ENCODE results near the gene GNG7. TPM values are rescaled to one million over a fixed set of nuclear protein-coding genes. Genes with fewer than 3 reads are reported as not detected.
A peak's percentile ranks its signal among the peaks of the same experiment; 100 is the strongest.

The GNG7 gene
- polyA plus RNA-seq, 6 donors from 2014 or later: 49.1 to 72.0 (median 60.9) TPM

DNA sequence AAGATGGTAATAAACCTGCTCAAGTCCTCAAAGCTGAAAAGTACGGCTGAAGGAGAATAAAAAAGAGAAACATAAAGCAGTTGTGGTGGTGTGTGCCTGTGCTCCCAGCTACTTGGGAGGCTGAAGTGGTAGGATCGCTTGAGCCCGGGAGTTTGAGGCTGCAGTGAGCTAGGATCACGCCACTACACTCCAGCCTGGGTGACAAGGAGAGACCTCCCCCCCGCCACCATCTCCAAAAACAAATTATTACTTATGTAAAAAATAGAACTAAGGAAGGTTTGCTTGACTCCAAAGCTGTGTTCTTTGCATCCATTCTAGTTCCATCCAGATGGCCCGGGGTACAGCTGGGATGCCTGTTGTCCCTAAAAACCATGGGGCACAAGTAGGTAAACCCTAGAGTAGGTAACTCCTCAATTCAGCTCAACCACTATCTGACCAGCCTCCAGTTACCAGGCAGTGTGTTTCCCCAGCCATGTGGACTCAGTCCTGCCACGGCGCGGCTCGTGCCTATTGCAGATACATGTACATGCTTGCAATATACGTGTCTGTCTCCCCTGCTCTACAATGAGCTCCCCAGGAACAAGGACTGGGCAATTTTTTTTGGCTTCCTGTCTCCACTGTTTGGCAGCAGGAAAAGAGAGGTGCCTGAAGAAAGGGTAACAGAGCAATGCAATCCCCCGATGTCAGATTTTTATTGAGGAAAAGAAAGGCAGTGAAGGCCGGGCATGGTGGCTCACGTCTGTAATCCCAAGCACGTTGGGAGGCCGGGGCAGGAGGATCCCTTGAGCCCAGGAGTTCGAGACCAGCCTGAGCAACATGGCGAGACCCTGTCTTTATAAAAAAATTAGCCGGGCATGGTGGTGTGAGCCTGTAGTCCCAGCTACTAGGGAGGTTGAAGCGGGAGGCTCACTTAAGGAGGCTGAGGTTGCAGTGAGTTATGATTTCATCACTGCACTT lies 101.3 kb downstream of the GNG7 start:
- peak overlapping the region in 1 of 8 donors; percentile 24 for H3K4me3 Mint-ChIP-seq
- no peaks in the 10 kb centered on the region for H3K9me3 Mint-ChIP-seq
- ATAC-seq (ENCODE audit: low read depth in 2 of 2) (no peak), DNase-seq (no peak)
- peak overlapping the region in 4 of 6 donors; percentile 18 to 61 (median 38) for H3K27ac Mint-ChIP-seq
- no peaks in the 10 kb centered on the region for H3K27me3 Mint-ChIP-seq
- peaks cover 0 to 9% of the 10 kb centered on the region in 2 donors for H3K36me3 Mint-ChIP-seq
- H3K4me1 Mint-ChIP-seq: peaks cover 18 to 50% (median 18%) of the 10 kb centered on the region in 3 donors

DNA sequence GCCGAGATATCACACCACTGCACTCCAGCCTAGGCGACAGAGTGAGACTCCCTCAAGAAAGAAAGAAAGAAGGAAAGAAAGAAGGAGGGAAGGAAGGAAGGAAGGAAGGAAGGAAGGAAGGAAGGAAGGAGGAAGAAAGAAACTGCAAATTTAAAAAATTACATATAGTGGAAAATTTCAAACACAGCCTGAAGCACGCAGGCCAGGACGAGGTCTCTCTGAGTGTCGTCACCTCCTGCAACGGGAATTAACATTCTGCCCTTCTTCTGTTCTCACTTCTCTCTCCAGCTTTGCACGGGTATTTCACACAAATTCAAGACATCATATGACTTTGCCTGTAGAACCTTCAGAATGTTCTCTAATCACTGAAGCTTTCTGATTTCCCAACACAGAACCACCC lies 108.2 kb downstream of the GNG7 start:
- H3K4me1 Mint-ChIP-seq: peaks cover 45 to 48% (median 46%) of the 10 kb centered on the region in 3 donors
- peak overlapping the region in 5 of 6 donors; percentile 21 to 97 (median 66) for H3K27ac Mint-ChIP-seq
- no peaks in the 10 kb centered on the region for H3K9me3 Mint-ChIP-seq
- DNase-seq (no peak), ATAC-seq (ENCODE audit: low read depth in 2 of 2) (peak; percentile 22 to 28)
- peak overlapping the region in 2 of 8 donors; percentile 35 to 37 for H3K4me3 Mint-ChIP-seq
- peaks cover 11 to 12% of the 10 kb centered on the region in 2 donors for H3K36me3 Mint-ChIP-seq
- no peaks in the 10 kb centered on the region for H3K27me3 Mint-ChIP-seq

DNA sequence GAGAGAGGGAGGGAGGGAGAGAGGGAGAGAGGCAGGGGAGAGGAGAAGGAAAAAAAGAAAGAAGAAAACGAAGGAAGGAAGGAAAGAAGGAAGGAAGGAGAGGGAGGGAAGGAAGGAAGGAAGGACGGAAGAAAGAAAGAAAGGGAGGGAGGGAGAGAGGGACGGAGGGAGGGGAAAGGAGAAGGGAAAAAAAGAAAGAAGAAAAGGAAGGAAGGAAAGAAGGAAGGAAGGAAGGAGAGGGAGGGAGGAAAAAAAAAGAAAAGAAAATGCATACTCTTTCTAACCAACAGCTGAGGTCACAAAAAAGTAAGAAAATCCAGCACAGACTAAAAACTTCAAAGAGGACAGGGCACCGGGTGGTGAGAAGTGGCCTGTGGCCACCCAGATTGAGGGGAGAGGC lies 109.7 kb downstream of the GNG7 start:
- Mint-ChIP-seq H3K4me3 (peak overlapping the region in 1 of 8 donors; percentile 20), H3K27ac (peak overlapping the region in 1 of 6 donors; percentile 66), H3K27me3 (no peaks in the 10 kb centered on the region), H3K36me3 (peaks cover 11 to 12% of the 10 kb centered on the region in 2 donors), H3K4me1 (peaks cover 43 to 48% (median 43%) of the 10 kb centered on the region in 3 donors), H3K9me3 (no peaks in the 10 kb centered on the region)
- DNase-seq: no peak
- ATAC-seq (ENCODE audit: low read depth in 2 of 2): no peak

DNA sequence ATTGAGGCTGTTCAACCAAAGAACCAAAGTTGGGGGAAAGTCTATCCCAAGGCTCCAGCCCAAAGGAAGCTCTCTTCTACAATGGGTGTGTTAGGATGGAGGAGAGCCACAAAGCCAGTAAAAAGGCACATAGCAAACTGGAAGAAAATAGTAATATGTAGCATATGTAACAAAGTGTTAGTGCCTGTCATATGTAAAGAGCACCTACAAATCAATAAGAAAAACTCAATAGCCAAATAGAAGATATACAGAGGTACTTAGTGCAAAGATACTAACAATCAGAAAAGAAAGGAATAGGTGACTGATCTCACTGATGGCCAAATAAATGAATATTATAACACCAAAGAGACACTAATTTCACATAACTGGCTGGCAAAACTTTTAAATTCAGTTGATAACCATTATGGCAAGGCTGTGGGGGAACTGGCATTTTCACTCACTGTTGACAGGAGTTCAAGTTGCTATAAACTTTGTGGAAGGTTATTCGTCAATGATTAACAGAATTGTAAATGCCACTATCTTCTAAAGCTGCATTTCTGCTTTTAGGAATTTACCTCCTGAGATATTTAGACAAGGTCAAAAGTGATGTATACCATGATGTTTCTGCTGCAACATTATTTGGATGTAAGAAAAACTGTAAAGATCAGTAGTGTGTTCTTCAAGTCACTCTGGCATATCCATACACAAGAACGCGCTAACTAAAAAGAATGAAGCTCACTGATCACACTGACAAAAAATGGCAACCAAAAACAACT lies 110.8 kb downstream of the GNG7 start:
- DNase-seq (no peak), ATAC-seq (ENCODE audit: low read depth in 2 of 2) (no peak)
- H3K4me3 Mint-ChIP-seq: no peak overlapping the region
- no peaks in the 10 kb centered on the region for H3K9me3 Mint-ChIP-seq
- H3K36me3 Mint-ChIP-seq: peaks cover 11 to 12% of the 10 kb centered on the region in 2 donors
- H3K27me3 Mint-ChIP-seq: no peaks in the 10 kb centered on the region
- peak overlapping the region in 1 of 6 donors; percentile 51 for H3K27ac Mint-ChIP-seq
- H3K4me1 Mint-ChIP-seq: peaks cover 45 to 48% (median 47%) of the 10 kb centered on the region in 3 donors

DNA sequence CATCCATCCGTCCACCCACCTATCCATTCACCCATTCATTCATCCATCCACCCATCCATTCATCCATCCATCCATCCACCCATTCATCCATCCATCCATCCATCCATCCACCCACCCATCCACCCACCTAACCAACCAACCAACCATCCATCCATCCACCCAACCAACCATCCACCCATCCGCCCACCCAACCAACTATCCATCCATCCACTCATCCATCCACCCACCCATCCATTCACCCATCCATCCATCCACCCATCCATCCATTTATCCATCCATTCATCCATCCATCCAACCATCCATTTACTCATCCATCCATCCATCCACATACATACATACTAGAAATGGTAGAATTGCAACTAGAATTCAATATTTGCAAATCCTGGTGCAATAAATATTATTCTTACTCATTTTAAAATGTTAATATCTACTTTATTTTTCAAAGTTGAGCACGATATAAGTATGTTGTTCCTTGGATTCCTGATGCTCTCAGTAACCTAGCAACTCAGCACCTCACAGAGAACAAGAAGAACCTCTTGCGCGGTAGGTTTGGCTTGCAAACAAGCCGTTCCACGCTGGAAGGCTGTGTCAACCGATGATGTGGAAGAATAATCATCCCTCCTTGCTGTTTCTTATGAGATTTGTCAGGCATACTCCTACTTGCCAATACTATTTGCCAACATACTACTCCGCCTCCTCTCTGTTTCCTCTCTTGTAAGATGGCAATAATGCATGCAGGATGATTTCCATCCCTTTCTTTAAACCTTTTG lies 111.7 kb downstream of the GNG7 start:
- peaks cover 42 to 48% (median 45%) of the 10 kb centered on the region in 3 donors for H3K4me1 Mint-ChIP-seq
- DNase-seq (no peak), ATAC-seq (ENCODE audit: low read depth in 2 of 2) (no peak)
- peaks cover 11 to 12% of the 10 kb centered on the region in 2 donors for H3K36me3 Mint-ChIP-seq
- H3K27me3 Mint-ChIP-seq: no peaks in the 10 kb centered on the region
- peak overlapping the region in 3 of 6 donors; percentile 51 to 87 (median 59) for H3K27ac Mint-ChIP-seq
- no peaks in the 10 kb centered on the region for H3K9me3 Mint-ChIP-seq
- peak overlapping the region in 1 of 8 donors; percentile 15 for H3K4me3 Mint-ChIP-seq

DNA sequence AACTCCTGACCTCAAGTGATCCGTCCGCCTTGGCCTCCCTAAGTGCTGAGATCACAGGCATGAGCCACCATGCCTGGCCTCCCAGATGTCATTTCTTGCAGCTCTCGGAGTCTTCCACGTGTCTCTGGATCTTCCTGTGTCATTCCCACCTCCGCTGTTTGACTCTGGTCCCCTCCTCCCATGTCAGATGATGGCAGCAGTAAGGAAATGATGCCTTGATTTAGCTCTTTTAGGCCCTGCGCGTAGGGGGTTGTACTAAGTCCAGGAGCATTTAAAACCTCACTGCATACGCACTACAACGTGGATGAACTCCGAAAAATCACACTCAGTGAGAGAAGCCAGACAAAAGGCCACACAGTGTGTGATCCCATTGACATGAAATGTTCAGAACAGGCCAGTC lies 113.1 kb downstream of the GNG7 start:
- DNase-seq (no peak), ATAC-seq (ENCODE audit: low read depth in 2 of 2) (no peak)
- H3K27ac Mint-ChIP-seq: peak overlapping the region in 3 of 6 donors; percentile 26 to 88 (median 29)
- no peak overlapping the region for H3K4me3 Mint-ChIP-seq
- no peaks in the 10 kb centered on the region for H3K9me3 Mint-ChIP-seq
- H3K36me3 Mint-ChIP-seq: peaks cover 9 to 12% of the 10 kb centered on the region in 2 donors
- H3K4me1 Mint-ChIP-seq: peaks cover 40 to 45% (median 42%) of the 10 kb centered on the region in 3 donors
- H3K27me3 Mint-ChIP-seq: no peaks in the 10 kb centered on the region

DNA sequence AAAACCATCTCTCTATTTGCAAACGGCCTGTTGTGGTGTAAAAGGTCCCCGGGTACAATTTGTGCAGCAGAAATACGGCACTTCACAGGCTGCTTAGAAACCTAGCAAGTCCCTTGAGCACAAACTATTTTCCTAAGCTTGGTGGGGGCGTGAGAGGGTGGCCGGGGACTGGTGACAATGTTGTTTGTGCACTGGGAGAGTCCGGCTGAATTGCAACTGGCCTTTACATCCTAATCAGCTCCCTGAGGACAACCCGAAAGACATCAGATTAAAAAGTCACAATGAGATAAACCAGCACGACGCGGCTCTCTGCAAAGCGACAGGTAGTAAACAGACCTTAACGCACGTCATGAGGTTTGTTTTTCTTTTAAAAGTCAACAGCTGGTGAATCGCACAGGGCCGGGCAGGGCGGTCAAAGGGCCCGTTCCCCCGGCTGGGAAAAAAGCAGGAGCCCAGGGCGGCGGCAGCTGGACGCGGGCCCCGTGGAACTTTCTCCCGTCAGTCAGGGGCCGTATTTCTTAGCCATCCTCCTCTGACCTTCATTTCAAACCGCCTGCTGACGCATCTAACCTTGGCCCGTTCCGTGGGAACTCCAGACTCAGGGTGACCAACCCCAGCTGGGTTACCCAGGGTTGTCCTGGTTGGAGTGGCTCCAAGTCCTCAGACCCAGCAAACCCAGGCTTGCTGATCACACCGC lies 114.3 kb downstream of the GNG7 start:
- H3K4me3 Mint-ChIP-seq: no peak overlapping the region
- no peaks in the 10 kb centered on the region for H3K27me3 Mint-ChIP-seq
- peaks cover 0 to 8% (median 0%) of the 10 kb centered on the region in 7 donors for H3K9me3 Mint-ChIP-seq
- H3K36me3 Mint-ChIP-seq: peaks cover 12 to 13% of the 10 kb centered on the region in 2 donors
- DNase-seq: no peak
- ATAC-seq (ENCODE audit: low read depth in 2 of 2): no peak
- peak overlapping the region in 2 of 6 donors; percentile 58 to 64 for H3K27ac Mint-ChIP-seq
- peaks cover 33 to 40% (median 38%) of the 10 kb centered on the region in 3 donors for H3K4me1 Mint-ChIP-seq

DNA sequence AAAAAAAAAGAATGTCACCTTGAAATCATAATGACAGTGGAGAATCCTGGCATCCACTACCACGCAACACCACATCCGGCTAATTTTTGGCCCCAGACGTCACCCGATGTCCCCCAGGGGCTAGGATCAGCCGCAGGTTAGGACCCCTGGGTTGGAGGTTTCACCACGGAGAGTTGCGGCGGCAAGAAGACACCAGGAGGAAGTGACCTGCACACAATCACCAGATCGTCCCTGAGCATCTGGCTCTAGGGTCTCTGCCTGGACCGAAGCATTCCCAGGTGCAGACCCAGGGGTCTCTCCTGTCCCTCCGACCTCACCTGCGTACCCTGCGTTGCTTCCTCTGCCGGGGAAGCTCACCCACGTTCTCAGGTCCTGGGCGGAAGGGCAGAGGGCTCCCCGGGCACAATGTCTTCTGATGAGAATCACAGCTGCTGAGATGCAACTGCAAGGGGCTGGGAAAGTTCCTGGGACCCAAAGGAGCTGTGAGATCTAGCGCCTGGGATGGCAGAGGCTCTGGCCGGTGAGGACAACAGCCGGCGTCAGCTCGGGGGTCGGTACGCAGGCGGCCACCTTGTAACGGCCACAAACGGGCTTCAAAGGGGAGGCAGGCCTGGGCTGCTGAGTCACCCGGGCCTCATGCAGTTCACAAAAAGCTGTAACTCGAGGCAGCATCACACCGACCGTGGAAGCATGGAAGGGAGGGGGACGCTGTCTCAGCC lies 115.3 kb downstream of the GNG7 start:
- Mint-ChIP-seq H3K9me3 (peaks cover 0 to 11% (median 0%) of the 10 kb centered on the region in 7 donors), H3K4me3 (no peak overlapping the region), H3K36me3 (peaks cover 12 to 13% of the 10 kb centered on the region in 2 donors), H3K27ac (peak overlapping the region in 3 of 6 donors; percentile 28 to 69 (median 58)), H3K4me1 (peaks cover 24 to 36% (median 31%) of the 10 kb centered on the region in 3 donors), H3K27me3 (no peaks in the 10 kb centered on the region)
- no peak for ATAC-seq (ENCODE audit: low read depth in 2 of 2)
- DNase-seq: no peak

DNA sequence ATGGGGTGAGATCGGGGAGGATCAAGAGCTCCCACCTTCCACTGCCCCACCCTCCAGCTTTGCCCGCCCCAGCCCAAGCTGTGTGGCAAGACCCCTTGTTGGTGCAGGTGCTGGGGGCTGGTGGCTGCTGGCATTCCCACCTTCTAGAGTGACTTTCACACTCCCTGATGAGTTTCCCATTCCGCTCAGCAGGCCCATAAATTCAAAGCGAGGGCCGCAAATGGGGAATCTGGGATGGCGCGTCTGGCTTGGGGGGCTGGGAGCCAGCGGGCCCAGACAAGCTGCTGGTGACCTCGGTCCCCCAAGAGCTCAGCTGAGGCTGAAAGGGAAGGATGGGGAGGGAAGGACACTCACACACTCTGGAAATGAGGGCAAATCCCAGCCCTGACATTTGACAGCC lies 116.3 kb downstream of the GNG7 start:
- Mint-ChIP-seq H3K27me3 (no peaks in the 10 kb centered on the region), H3K4me1 (peaks cover 25 to 30% (median 27%) of the 10 kb centered on the region in 3 donors), H3K27ac (peak overlapping the region in 1 of 6 donors; percentile 49)

DNA sequence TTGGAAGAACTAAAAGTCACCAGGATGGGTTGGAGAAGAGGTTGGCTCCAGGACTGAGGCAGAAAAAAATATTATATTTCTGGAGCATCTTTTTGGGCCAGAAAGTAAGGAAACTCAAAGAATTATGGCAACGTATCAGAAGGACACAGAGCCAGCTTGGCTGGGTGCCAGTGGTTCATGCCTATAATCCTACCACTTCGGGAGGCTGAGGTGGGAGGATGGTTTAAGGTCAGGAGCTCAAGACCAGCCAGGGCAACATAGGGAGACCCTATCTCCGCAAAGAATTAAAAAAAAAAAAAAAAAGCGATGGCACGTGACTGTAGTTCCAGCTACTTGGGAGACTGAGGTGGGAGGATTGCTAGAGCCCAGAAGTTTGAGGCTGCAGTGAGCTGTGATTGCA lies 118.5 kb downstream of the GNG7 start:
- peak overlapping the region in 4 of 6 donors; percentile 37 to 78 (median 54) for H3K27ac Mint-ChIP-seq
- H3K9me3 Mint-ChIP-seq: peaks cover 0 to 17% (median 0%) of the 10 kb centered on the region in 7 donors
- no peak overlapping the region for H3K4me3 Mint-ChIP-seq
- peaks cover 14 to 30% (median 16%) of the 10 kb centered on the region in 3 donors for H3K4me1 Mint-ChIP-seq
- DNase-seq (no peak), ATAC-seq (ENCODE audit: low read depth in 2 of 2) (no peak)
- no peaks in the 10 kb centered on the region for H3K27me3 Mint-ChIP-seq
- H3K36me3 Mint-ChIP-seq: peaks cover 0 to 10% of the 10 kb centered on the region in 2 donors

More for the DNA sequence above, 116.3 kb downstream of the GNG7 start:
- DNase-seq (no peak), ATAC-seq (ENCODE audit: low read depth in 2 of 2) (no peak)
- Mint-ChIP-seq H3K4me3 (no peak overlapping the region), H3K36me3 (peaks cover 9 to 11% of the 10 kb centered on the region in 2 donors), H3K9me3 (peaks cover 0 to 17% (median 0%) of the 10 kb centered on the region in 7 donors)

DNA sequence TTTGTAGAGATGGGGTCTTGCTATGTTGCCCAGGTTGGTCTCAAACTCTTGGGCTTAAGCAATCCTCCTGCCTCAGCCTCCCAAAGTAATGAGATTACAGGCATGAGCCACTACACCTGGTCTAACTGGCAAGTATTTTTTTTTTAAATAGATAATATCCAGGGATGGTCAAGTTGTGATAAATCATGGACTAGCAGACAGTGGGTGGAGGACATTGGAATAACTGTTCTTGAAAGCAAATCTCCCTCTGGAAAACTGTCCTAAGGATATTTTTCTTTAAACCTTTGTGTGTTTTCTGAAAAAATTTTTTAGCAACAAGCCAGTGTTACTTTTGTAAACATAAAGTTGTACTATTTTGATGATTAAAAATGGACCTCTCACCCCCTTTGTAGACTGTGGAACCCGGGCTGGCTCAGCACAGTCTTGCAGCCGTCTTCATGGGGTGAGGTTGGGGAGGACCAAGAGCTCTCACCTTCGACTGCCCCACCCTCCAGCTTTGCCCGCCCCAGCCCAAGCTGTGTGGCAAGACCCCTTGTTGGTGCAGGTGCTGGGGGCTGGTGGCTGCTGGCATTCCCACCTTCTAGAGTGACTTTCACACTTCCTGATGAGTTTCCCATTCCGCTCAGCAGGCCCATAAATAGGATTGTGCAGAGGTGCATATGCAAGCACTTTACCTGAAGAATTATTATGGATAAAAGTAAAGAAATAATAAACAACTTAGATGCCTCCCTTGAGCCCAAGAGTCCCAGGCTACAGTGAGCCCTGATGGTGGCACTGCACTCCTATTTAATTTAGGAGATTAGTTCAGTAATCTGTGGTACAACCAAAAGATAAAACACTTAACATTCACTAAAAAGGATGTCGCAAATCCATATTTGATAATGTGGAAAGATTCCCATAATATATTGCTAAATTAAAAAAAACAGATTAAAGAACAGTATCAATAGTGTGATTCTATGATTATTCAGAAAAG lies 119.2 kb downstream of the GNG7 start:
- Mint-ChIP-seq H3K27me3 (no peaks in the 10 kb centered on the region), H3K4me1 (peaks cover 14 to 25% (median 21%) of the 10 kb centered on the region in 3 donors), H3K4me3 (peak overlapping the region in 1 of 8 donors; percentile 50), H3K9me3 (peaks cover 0 to 17% (median 0%) of the 10 kb centered on the region in 7 donors), H3K36me3 (peaks cover 0 to 10% of the 10 kb centered on the region in 2 donors), H3K27ac (peak overlapping the region in 2 of 6 donors; percentile 42 to 78)
- DNase-seq: no peak
- ATAC-seq (ENCODE audit: low read depth in 2 of 2): no peak
